AG08396 (cell line): ENCODE measurements around the gene HAVCR2.

Experiments used
- DNase-seq: peaks from one replicate; pipeline ENCODE4 v3.0.0; 2012; ENCODE audit warnings: low spot score, mixed read lengths

HAVCR2 gene

GRCh38 chr5:157045601-157046000, 63.2 kb downstream of the HAVCR2 start:
- DNase-seq, result no peak

- no peak for DNase-seq
Observed at GRCh38 chr5:157038568-157039187, 70.2 kb downstream of the HAVCR2 start.
